CD4-positive, alpha-beta memory T cell (primary cell): ENCODE data around the gene ISYNA1. TPM values are rescaled to one million over a fixed set of nuclear protein-coding genes. Genes with fewer than 3 reads are reported as not detected.

ENCODE experiments used
- CTCF ChIA-PET: fragments of 350-600 bp; sonication (Branson Sonifier 250); formaldehyde crosslinking; loops from one replicate; lab custom pipeline; 2021; ENCODE audit warnings: inconsistent platforms; ENCODE audit not compliant: partially characterized antibody; lab: Charles Lee
- POLR2A ChIA-PET: fragments of 350-600 bp; sonication (Branson Sonifier 250); formaldehyde crosslinking; loops from one replicate; lab custom pipeline; 2021; ENCODE audit not compliant: partially characterized antibody; lab: Charles Lee
- DNase-seq, 5 donors: peaks; one replicate each; pipeline versions ENCODE4 v3.0.0 to v3.0.0-alpha.2; 2020 to 2022; ENCODE audit warnings: mixed read lengths in 1 of 5
- H3K27ac ChIP-seq: one replicate; pipeline ENCODE4 v1.7.0; 2013; ENCODE audit warnings: low read depth, low read length
- H3K27me3 ChIP-seq: 2 replicates; pipeline ENCODE4 v1.7.0; 2013; ENCODE audit warnings: mild to moderate bottlenecking, low read length, moderate library complexity; ENCODE audit not compliant: insufficient read depth
- H3K36me3 ChIP-seq: 2 replicates; pipeline ENCODE4 v1.7.0; 2013; ENCODE audit warnings: mild to moderate bottlenecking, low read length, moderate library complexity; ENCODE audit not compliant: insufficient read depth
- H3K4me1 ChIP-seq: 2 replicates; pipeline ENCODE4 v1.7.0; 2013; ENCODE audit warnings: mild to moderate bottlenecking, low read length, moderate library complexity; ENCODE audit not compliant: insufficient read depth
- H3K4me3 ChIP-seq, 2 donors: one replicate each; pipeline ENCODE4 v1.7.0; 2013; ENCODE audit warnings: low read length in 2 of 2, mild to moderate bottlenecking in 1 of 2
- H3K9me3 ChIP-seq, 2 donors: one replicate each; pipeline ENCODE4 v1.7.0; 2013; ENCODE audit warnings: low read length in 2 of 2, control low read depth in 1 of 2; ENCODE audit not compliant: control insufficient read depth in 1 of 2
- H3K27ac Mint-ChIP-seq, 7 donors: one replicate each; pipeline ENCODE4 v1.8.0; 2020 to 2021; ENCODE audit warnings: mixed read lengths in 7 of 7, mild to moderate bottlenecking in 6 of 7, inconsistent platforms in 3 of 7, moderate library complexity in 3 of 7
- H3K27me3 Mint-ChIP-seq, 2 donors: one replicate each; pipeline ENCODE4 v1.8.0; 2020 to 2021; ENCODE audit warnings: mixed read lengths in 2 of 2
- H3K36me3 Mint-ChIP-seq, 2 donors: one replicate each; pipeline ENCODE4 v1.8.0; 2020 to 2021; ENCODE audit warnings: mixed read lengths in 2 of 2, inconsistent platforms in 1 of 2, mild to moderate bottlenecking in 1 of 2
- H3K4me1 Mint-ChIP-seq, 4 donors: one replicate each; pipeline ENCODE4 v1.8.0; 2020 to 2021; ENCODE audit warnings: mixed read lengths in 4 of 4, mild to moderate bottlenecking in 1 of 4
- H3K4me3 Mint-ChIP-seq, 8 donors: one replicate each; pipeline ENCODE4 v1.8.0; 2020 to 2021; ENCODE audit warnings: mixed read lengths in 8 of 8, mild to moderate bottlenecking in 7 of 8, moderate library complexity in 6 of 8, inconsistent platforms in 3 of 8
- H3K9me3 Mint-ChIP-seq, 8 donors: one replicate each; pipeline ENCODE4 v1.8.0; 2020 to 2021; ENCODE audit warnings: mixed read lengths in 8 of 8, mild to moderate bottlenecking in 5 of 8, inconsistent platforms in 3 of 8, moderate library complexity in 1 of 8
- intact Hi-C: fragments of 100-400 bp; cut with micrococcal nuclease; formaldehyde crosslinking; loops from one replicate; pipeline ENCODE4 v1.15.1; 2023
- polyA plus RNA-seq, 2 donors: library from polyadenylated mRNA; unstranded; fragments of 300-500 nt; fragmentation: Illumina TruSeq; gene quantifications; one replicate each; pipeline ENCODE4 v1.2.3, GENCODE V29; 2021
- total RNA-seq, 2 experiments: library from RNA; stranded (reverse); gene quantifications; one replicate each; pipeline ENCODE4 v1.2.3, GENCODE V29; 2021

ISYNA1 gene
- total and polyA plus RNA-seq, 4 experiments from 2014 or later, result 27.5 to 43.2 (median 36.7) TPM

DNA sequence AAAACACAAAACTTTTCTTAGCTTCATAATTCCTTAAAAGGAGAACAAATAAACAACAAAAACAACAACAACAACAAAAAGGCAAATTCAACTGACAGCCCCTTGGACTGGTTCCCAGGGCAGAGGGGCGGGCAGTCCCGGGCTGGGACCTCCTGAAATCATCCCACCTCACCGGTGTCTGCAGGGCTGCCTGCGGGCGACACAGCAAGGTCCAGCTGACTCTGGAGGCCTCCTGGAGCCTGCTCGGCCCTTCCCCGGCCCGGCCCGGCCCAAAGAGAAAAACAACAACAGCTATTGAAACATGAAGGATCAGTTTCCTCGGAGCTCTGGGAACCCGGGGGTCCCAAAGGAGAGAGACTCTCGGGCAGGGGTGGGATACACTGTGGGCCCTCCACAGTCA lies 5.0 kb upstream of the ISYNA1 start:
- Mint-ChIP-seq H3K27me3 (no peaks in the 10 kb centered on the region), H3K27ac (peak overlapping the region in 5 of 7 donors; percentile 19 to 97 (median 88)), H3K36me3 (peaks cover 6 to 34% of the 10 kb centered on the region in 2 donors), H3K4me1 (peaks cover 16 to 46% (median 27%) of the 10 kb centered on the region in 4 donors), H3K9me3 (peaks cover 0 to 5% (median 2%) of the 10 kb centered on the region in 8 donors), H3K4me3 (peak overlapping the region in 2 of 8 donors; percentile 57 to 72)
- no peaks in the 10 kb centered on the region for H3K9me3 ChIP-seq
- no peak overlapping the region for H3K27ac ChIP-seq
- CTCF ChIA-PET, result interaction anchor here (0.6 to 1.3 kb wide), 4 partner anchors 10 to 701 kb away, joined by 3 to 4 read pairs (median 3); partner anchors contain the start of gene SSBP4
- H3K4me3 ChIP-seq, result no peak overlapping the region
- no peaks in the 10 kb centered on the region for H3K27me3 ChIP-seq
- DNase-seq, result no peak
- intact Hi-C loops, result no loop called here
- POLR2A ChIA-PET, result interaction anchor here (0.6 kb wide), 1 partner anchor 15 kb away, joined by 3 read pairs; no protein-coding TSS in a partner anchor
- H3K4me1 ChIP-seq, result peaks cover 20% of the 10 kb centered on the region
- H3K36me3 ChIP-seq, result peaks cover 32% of the 10 kb centered on the region

DNA sequence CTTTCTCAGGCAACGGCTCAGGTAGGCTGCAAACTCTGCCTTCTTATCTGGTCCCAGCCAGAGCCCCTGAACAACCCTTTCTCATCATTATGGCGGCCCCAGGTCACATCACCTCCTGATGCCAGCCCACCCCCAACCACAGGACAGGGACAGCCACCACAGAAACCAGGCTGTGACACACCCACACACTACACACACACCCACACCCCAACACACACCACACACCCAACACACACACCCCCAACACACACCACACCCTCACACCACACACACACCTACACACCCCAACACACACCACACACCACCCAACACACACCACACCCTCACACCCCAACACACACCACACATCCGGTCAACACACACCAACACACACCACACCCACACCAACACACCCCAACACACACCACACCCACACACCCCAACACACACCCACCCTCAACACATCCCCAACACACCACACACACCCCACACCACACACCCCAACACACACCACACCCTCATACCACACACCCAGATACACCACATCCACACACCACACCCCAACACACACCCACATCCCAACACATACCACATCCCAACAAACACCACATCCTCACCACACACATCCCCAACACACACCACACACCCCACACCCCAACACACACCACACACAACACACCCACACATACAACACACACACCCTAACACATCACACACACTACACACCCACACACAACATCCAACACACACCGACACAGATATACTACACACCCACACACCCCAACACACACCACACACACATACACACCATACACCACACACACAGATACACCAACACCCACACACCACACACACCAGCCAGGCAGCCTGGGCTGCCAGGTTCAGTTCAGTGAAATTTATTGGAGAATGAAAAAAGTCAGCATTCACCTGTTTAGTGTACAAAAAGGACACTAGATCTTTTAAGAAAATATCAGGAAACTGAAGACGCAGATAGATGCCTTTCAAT lies 4.2 kb upstream of the ISYNA1 start:
- Histone ChIP-seq H3K36me3 (peaks cover 32% of the 10 kb centered on the region), H3K27me3 (no peaks in the 10 kb centered on the region), H3K9me3 (no peaks in the 10 kb centered on the region), H3K4me1 (peaks cover 20% of the 10 kb centered on the region), H3K4me3 (no peak overlapping the region), H3K27ac (no peak overlapping the region)
- intact Hi-C loops, result loop anchor here (2.0 kb wide), 1 partner anchor 23 kb away; the partner anchor contains the start of gene SSBP4
- ChIA-PET POLR2A (interaction anchor here (1.4 to 14.5 kb wide), 2 partner anchors 24 to 102 kb away, joined by 3 to 238 read pairs; partner anchors contain the start of gene SSBP4), CTCF (interaction anchor here (0.6 to 1.3 kb wide), 4 partner anchors 11 to 702 kb away, joined by 3 to 4 read pairs (median 3); partner anchors contain the start of gene SSBP4)
- H3K9me3 Mint-ChIP-seq, result peaks cover 0 to 5% (median 2%) of the 10 kb centered on the region in 8 donors
- H3K4me1 Mint-ChIP-seq, result peaks cover 16 to 47% (median 27%) of the 10 kb centered on the region in 4 donors
- DNase-seq, result peak; percentile 56 to 78 (median 63)
- no peaks in the 10 kb centered on the region for H3K27me3 Mint-ChIP-seq
- H3K36me3 Mint-ChIP-seq, result peaks cover 6 to 29% of the 10 kb centered on the region in 2 donors
- peak overlapping the region in 7 of 8 donors; percentile 46 to 77 (median 72) for H3K4me3 Mint-ChIP-seq
- peak overlapping the region; percentile 84 to 97 (median 90) for H3K27ac Mint-ChIP-seq

DNA sequence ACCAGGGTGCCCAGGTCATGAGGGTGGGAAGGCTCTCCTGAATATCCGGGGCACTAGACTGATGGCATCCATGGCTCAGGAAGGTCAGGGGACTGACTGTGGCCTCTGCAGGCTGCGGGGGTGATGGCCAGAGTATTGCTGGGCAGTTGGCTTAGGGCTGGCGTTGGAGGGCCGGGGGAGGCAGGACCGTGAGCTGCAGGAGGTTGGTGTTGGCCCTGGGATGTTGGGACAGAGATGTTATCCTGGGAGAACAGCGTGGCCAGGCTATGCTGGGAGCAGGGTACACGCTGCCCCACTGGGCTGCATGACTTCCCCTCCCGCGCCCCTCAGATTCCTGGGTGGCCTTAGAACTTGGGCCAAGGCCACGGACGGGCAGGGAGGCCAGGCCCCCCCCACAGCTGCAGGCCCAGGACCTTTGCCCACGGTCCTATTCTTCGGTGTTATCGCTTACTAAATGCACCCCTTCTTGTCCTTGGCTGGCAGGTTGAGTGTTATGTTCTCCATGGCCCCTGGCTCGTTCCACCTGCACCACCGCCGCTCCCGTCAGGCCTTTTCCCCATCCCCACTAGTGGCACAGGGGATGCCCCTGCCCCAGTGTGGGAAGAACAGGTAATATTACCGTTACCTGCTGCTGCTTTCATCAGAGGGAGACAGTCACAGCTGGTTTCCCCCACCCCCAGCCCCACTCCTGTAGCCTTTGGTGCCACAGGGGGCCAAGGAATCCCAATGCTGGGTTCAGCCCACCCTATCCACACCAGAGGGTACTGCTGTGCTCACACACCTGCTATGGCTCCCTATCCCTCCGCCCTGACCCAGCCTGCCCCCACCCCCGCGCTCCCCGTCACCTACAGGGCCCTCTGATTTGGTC lies 3.2 kb upstream of the ISYNA1 start:
- H3K36me3 ChIP-seq, result peaks cover 25% of the 10 kb centered on the region
- no peaks in the 10 kb centered on the region for H3K9me3 ChIP-seq
- Mint-ChIP-seq H3K9me3 (peaks cover 0 to 5% (median 2%) of the 10 kb centered on the region in 8 donors), H3K27me3 (no peaks in the 10 kb centered on the region), H3K4me1 (peaks cover 18 to 54% (median 30%) of the 10 kb centered on the region in 4 donors), H3K27ac (peak overlapping the region; percentile 48 to 93 (median 87)), H3K4me3 (peak overlapping the region in 3 of 8 donors; percentile 38 to 61 (median 46)), H3K36me3 (peaks cover 6 to 22% of the 10 kb centered on the region in 2 donors)
- H3K4me3 ChIP-seq, result no peak overlapping the region
- POLR2A ChIA-PET, result interaction anchor here (0.9 to 14.5 kb wide), 8 partner anchors 7 to 391 kb away, joined by 3 to 238 read pairs (median 4); partner anchors contain the start of genes SSBP4 and UPF1
- DNase-seq, result peak in 1 of 5 donors; percentile 52
- intact Hi-C loops, result loop anchor here (2.0 kb wide), 1 partner anchor 22 kb away; the partner anchor contains the start of gene SSBP4
- CTCF ChIA-PET, result interaction anchor here (0.8 to 2.8 kb wide), 7 partner anchors 12 to 406 kb away, joined by 3 to 16 read pairs (median 3); no protein-coding TSS in a partner anchor
- peaks cover 28% of the 10 kb centered on the region for H3K4me1 ChIP-seq
- H3K27me3 ChIP-seq, result no peaks in the 10 kb centered on the region
- no peak overlapping the region for H3K27ac ChIP-seq

DNA sequence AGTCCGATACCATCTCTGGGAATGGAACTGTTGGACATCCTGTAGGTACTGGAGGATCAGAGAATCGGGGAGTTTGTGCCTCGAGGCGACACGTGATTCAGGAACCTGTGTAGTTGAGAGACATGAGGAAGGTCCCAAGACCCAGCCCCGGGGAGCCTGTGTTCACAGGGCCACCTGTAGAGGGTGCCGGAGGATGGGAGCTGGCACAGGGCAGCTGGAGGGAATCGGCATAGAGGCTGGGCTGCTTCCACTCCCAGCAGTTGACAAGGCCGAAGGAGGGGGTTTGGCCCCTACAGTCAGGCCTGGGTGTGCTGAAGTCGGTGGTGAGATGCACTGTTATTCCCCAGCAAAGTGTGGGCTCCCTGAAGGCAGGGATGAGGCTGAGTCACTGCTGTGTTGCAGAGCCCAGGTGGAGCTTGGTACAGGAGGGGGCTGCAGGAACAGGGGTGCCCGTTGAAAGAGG lies 2.5 kb upstream of the ISYNA1 start:
- POLR2A ChIA-PET, result interaction anchor here (0.9 to 14.5 kb wide), 9 partner anchors 8 to 929 kb away, joined by 3 to 238 read pairs (median 3); partner anchors contain the start of genes PGLS, SSBP4 and UPF1
- Mint-ChIP-seq H3K27me3 (no peaks in the 10 kb centered on the region), H3K27ac (peak overlapping the region; percentile 52 to 92 (median 75)), H3K9me3 (peaks cover 0 to 5% (median 2%) of the 10 kb centered on the region in 8 donors), H3K4me1 (peaks cover 18 to 58% (median 32%) of the 10 kb centered on the region in 4 donors), H3K36me3 (peaks cover 6 to 19% of the 10 kb centered on the region in 2 donors), H3K4me3 (peak overlapping the region in 3 of 8 donors; percentile 26 to 52 (median 44))
- intact Hi-C loops, result loop anchor here (2.0 kb wide), 1 partner anchor 22 kb away; the partner anchor contains the start of gene SSBP4
- Histone ChIP-seq H3K9me3 (no peaks in the 10 kb centered on the region), H3K27me3 (no peaks in the 10 kb centered on the region), H3K4me3 (no peak overlapping the region), H3K27ac (no peak overlapping the region), H3K36me3 (peaks cover 18% of the 10 kb centered on the region), H3K4me1 (peaks cover 28% of the 10 kb centered on the region)
- CTCF ChIA-PET, result interaction anchor here (0.8 to 2.8 kb wide), 8 partner anchors 11 to 407 kb away, joined by 3 to 16 read pairs (median 3); no protein-coding TSS in a partner anchor
- DNase-seq, result peak in 1 of 5 donors; percentile 59

DNA sequence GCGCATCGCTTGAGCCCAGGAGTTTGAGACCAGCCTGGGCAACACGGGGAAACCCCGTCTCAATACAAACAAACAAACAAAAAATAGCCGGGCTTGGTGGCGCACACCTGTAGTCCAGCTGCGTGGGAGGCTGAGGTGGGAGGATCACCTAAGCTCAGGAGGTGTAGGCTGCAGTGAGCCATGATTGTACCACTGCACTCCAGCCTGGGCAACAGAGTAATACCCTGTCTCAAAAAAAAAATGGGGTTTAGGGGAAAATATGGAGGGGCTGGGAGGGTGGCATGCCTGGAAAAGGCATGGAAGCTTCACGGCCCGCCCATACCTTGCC lies 1.9 kb upstream of the ISYNA1 start:
- H3K9me3 Mint-ChIP-seq, result peaks cover 0 to 5% (median 2%) of the 10 kb centered on the region in 8 donors
- H3K36me3 Mint-ChIP-seq, result peaks cover 6 to 16% of the 10 kb centered on the region in 2 donors
- intact Hi-C loops, result loop anchor here (2.0 kb wide), 1 partner anchor 21 kb away; the partner anchor contains the start of gene SSBP4
- no peaks in the 10 kb centered on the region for H3K27me3 ChIP-seq
- peak overlapping the region; percentile 7 to 92 (median 70) for H3K27ac Mint-ChIP-seq
- no peak for DNase-seq
- no peaks in the 10 kb centered on the region for H3K27me3 Mint-ChIP-seq
- H3K9me3 ChIP-seq, result no peaks in the 10 kb centered on the region
- no peak overlapping the region for H3K4me3 ChIP-seq
- peak overlapping the region in 4 of 8 donors; percentile 21 to 63 (median 52) for H3K4me3 Mint-ChIP-seq
- H3K36me3 ChIP-seq, result peaks cover 16% of the 10 kb centered on the region
- H3K4me1 Mint-ChIP-seq, result peaks cover 18 to 58% (median 32%) of the 10 kb centered on the region in 4 donors
- H3K27ac ChIP-seq, result no peak overlapping the region
- ChIA-PET CTCF (interaction anchor here (1.0 to 2.8 kb wide), 7 partner anchors 11 to 407 kb away, joined by 3 to 16 read pairs (median 4); no protein-coding TSS in a partner anchor), POLR2A (interaction anchor here (1.0 to 14.5 kb wide), 5 partner anchors 9 to 928 kb away, joined by 3 to 238 read pairs (median 8); partner anchors contain the start of genes PGLS, SSBP4 and UPF1)
- H3K4me1 ChIP-seq, result peaks cover 28% of the 10 kb centered on the region
